RWPE2 (cell line): Measurements from ENCODE around the gene NUP188.

Source experiments
- ATAC-seq: fragments of 200-7000 bp; cut with Tn5 transposase; 3 replicates; pipeline ENCODE4 v1.9.1; 2021; ENCODE audit warnings: low read depth
- DNase-seq: peaks from one replicate; pipeline ENCODE4 v3.0.0-alpha.2; 2020; ENCODE audit warnings: low spot score
- H3K27ac ChIP-seq: fragments of 450-650 bp; 2 replicates; pipeline ENCODE4 v1.5.1; 2017; ENCODE audit warnings: mild to moderate bottlenecking; ENCODE audit not compliant: poor library complexity, severe bottlenecking
- H3K27me3 ChIP-seq: fragments of 250-450 bp; sonication (Bioruptor Pico); 2 replicates; pipeline ENCODE4 v1.5.1; 2021; ENCODE audit warnings: mild to moderate bottlenecking, moderate library complexity; ENCODE audit not compliant: insufficient read depth, poor library complexity, severe bottlenecking
- H3K36me3 ChIP-seq: fragments of 250-450 bp; sonication (Bioruptor Pico); 2 replicates; pipeline ENCODE4 v1.5.1; 2020; ENCODE audit warnings: low read depth, mild to moderate bottlenecking, moderate library complexity
- H3K4me1 ChIP-seq: fragments of 250-450 bp; sonication (Bioruptor Pico); 2 replicates; pipeline ENCODE4 v1.5.1; 2021; ENCODE audit warnings: mild to moderate bottlenecking, moderate library complexity; ENCODE audit not compliant: insufficient read depth, poor library complexity, severe bottlenecking
- H3K4me3 ChIP-seq: fragments of 250-450 bp; sonication (Bioruptor Pico); 2 replicates; pipeline ENCODE4 v1.5.1; 2021; ENCODE audit warnings: mild to moderate bottlenecking, moderate library complexity; ENCODE audit not compliant: severe bottlenecking
- H3K9me3 ChIP-seq: fragments of 250-450 bp; sonication (Bioruptor Pico); 2 replicates; pipeline ENCODE4 v1.5.1; 2021; ENCODE audit warnings: mild to moderate bottlenecking, moderate library complexity; ENCODE audit not compliant: severe bottlenecking
- TF ChIP-seq, protein P1 (sequence below): fragments of 450-650 bp; IDR thresholded peaks from one replicate; pipeline ENCODE4 v1.5.1; 2017; ENCODE audit warnings: mild to moderate bottlenecking, moderate library complexity; ENCODE audit not compliant: poor library complexity, severe bottlenecking

Gene NUP188

DNA sequence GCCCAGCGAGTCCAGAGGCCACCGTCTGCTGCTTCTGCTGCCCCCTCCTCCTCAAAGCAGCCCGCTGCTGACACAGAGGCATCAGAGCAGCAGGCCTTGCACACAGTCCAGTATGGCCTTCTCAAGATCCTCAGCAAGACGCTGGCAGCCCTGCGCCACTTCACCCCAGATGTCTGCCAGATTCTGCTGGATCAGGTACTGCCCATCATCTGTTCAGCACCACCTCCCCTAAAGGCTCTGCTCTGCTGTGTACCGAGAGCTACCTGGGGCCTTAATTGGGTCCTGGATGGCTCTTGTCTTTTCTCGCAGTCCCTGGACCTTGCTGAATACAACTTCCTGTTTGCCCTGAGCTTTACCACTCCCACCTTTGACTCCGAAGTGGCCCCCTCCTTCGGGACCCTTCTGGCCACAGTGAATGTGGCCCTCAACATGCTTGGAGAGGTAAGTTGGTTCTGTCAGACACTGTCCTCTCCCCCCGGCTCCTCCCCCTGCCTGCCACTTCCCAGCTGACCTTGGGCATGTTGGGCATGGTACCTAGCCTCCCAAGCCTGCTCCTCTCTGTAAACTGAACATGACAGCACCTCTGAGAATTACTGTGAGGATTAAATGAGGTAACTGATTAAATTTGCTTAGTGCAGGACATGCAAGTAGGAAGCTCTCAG, 58.0 kb downstream of the NUP188 start:
- TF ChIP-seq, protein P1, sequence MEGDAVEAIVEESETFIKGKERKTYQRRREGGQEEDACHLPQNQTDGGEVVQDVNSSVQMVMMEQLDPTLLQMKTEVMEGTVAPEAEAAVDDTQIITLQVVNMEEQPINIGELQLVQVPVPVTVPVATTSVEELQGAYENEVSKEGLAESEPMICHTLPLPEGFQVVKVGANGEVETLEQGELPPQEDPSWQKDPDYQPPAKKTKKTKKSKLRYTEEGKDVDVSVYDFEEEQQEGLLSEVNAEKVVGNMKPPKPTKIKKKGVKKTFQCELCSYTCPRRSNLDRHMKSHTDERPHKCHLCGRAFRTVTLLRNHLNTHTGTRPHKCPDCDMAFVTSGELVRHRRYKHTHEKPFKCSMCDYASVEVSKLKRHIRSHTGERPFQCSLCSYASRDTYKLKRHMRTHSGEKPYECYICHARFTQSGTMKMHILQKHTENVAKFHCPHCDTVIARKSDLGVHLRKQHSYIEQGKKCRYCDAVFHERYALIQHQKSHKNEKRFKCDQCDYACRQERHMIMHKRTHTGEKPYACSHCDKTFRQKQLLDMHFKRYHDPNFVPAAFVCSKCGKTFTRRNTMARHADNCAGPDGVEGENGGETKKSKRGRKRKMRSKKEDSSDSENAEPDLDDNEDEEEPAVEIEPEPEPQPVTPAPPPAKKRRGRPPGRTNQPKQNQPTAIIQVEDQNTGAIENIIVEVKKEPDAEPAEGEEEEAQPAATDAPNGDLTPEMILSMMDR, result no peak
- H3K36me3 ChIP-seq, result peaks cover 74% of the 10 kb centered on the region
- no peaks in the 10 kb centered on the region for H3K9me3 ChIP-seq

DNA sequence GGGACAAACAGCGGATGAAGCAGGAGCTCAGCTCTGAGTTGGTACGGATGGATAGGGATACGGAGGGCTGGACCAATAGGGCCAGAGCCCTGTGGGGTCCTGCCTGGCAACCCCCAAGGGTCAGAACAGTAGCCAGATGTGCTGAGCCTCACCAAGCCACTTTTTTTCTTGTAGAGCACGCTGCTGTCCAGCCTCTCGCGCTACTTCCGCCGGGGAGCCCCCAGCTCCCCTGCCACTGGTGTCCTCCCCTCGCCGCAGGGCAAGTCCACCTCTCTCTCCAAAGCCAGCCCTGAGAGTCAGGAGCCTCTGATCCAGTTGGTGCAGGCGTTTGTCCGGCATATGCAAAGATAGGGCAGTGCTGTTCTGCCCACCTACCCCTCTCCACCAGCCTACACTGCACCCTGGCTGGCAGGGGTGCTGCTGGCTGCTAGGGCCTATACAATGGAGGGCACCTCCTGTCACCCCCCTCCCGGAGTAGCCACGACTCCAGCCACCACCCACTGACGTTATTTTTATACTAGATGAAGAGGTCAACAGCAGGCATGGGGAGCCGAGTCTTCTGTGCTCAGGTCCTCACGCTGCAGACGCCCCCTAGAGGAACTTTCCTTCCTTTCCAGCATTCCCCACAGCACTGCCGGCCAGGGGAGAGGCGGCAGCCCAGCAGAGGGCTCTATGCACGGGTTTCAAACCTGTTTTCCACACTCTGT, 59.0 kb downstream of the NUP188 start:
- Histone ChIP-seq H3K27ac (no peak overlapping the region), H3K4me1 (no peaks in the 10 kb centered on the region), H3K9me3 (no peaks in the 10 kb centered on the region), H3K36me3 (peaks cover 63% of the 10 kb centered on the region), H3K4me3 (no peak overlapping the region), H3K27me3 (no peaks in the 10 kb centered on the region)
- ATAC-seq (peak; percentile 71), DNase-seq (peak; percentile 59)
- TF ChIP-seq, protein P1, result peak; percentile 86

More for the DNA sequence above, 58.0 kb downstream of the NUP188 start:
- Histone ChIP-seq H3K27ac (no peak overlapping the region), H3K4me3 (no peak overlapping the region), H3K4me1 (no peaks in the 10 kb centered on the region), H3K27me3 (no peaks in the 10 kb centered on the region)
- no peak for DNase-seq
- ATAC-seq, result no peak

DNA sequence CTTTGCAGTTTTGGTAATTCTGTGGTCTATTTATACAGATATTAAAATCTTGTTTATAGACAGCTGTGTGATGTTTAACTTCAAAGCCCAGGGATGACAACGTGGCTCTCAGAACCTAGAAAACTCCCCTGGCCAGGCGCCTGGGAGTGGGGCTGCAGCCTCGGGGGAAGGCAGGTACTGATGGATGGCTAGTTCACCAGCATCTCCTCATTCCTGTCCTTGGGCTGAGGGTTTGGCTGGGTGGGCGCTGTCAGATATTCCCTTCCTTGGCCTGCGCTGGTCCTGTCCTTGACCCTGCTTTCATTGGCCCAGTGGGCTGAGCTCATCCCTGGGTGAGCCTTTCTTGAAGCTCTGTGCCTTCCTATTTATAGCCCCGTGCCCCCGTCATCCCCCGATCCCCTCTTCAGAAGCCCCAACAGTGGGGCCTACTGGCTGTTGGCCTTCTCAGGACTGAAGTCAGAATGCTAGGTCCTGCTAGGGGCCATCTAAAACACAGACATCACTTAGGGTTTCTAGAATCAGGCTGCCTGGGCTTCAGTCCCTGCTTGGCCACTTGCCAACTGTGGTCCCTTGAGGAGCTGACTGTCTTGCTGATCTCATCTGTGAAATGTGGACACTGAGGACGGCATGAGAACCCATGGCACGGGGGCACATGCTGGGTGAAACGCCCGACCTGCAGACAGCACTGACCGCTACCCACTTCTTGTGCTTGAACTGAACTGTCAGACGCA, 59.7 kb downstream of the NUP188 start:
- H3K27ac ChIP-seq, result no peak overlapping the region
- TF ChIP-seq, protein P1, result peak; percentile 57
- DNase-seq (no peak), ATAC-seq (no peak)
- H3K4me3 ChIP-seq, result no peak overlapping the region
- H3K9me3 ChIP-seq, result no peaks in the 10 kb centered on the region
- peaks cover 59% of the 10 kb centered on the region for H3K36me3 ChIP-seq
- H3K4me1 ChIP-seq, result no peaks in the 10 kb centered on the region
- no peaks in the 10 kb centered on the region for H3K27me3 ChIP-seq

DNA sequence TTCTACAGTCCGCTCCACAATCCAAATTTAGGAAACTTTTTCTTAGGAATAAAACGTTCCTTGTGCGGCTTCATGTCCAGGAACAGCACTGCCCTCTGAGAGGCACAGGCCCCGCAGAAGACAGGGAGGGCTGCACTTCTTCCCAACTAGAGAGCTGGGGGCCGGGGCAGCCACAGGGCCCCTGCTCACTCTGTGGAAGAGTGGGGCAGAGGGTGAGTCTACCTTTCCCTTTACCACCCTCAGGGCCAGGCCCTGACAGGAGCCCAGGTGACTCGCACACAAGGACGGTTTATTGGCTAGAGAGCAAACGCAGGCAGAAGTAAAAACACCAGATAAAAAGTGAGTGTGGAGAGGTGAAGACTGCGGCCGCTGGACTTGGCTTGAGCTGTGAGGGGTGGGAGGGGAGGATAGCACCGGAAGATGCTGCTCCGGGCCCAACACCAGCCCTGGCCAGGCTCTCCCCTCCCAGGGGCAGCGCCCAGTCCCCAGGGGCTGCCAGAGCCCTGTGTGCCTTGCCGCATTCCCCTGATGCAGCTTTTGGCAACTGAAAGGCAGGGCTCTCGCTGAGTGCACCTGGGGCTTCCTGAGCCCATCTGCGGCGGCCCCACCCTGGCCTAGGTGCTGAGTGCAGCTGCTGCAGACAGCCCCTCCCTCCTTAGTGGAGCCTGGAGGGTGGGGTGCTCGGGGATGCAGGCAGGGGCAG, 60.4 kb downstream of the NUP188 start:
- Histone ChIP-seq H3K27ac (no peak overlapping the region), H3K4me1 (no peaks in the 10 kb centered on the region), H3K4me3 (no peak overlapping the region), H3K9me3 (no peaks in the 10 kb centered on the region), H3K27me3 (no peaks in the 10 kb centered on the region), H3K36me3 (peaks cover 54% of the 10 kb centered on the region)
- no peak for DNase-seq
- peak; percentile 9; the same call in 1 of the 3 replicates for ATAC-seq
- TF ChIP-seq, protein P1, result no peak
